ENCODE results near the gene CRMP1. TPM values are rescaled to one million over a fixed set of nuclear protein-coding genes. Genes with fewer than 3 reads are reported as not detected.

The CRMP1 gene
- total RNA-seq, 1 donor from 2014 or later, result 245 TPM

DNA sequence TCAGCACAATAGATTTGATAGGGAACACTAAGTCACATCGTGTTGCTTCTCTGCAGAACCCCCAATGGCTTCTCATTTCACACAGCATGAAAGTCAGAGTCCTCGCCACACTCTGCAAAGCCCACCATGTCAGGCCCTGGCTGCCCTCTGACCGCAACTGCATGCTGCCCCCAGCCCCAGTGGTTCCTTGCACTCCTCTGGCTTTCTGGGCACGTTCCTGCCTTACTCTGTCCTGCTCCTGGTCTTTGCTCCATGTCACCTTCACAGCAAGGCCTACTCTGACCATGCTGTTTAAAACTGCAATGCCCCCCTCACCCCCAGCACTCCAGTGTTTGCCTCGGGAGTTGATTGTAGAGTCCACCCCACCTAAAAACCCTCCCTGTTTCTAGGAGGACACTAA, 103.7 kb downstream of the CRMP1 start:
- TF ChIP-seq CTCF (conservative IDR thresholded peaks at IDR 0.05), result no peak
- Mint-ChIP-seq H3K36me3 (ENCODE audit: low read depth) (peaks cover 25% of the 10 kb centered on the region), H3K27me3 (ENCODE audit: low read depth) (no peaks in the 10 kb centered on the region), H3K9me3 (no peaks in the 10 kb centered on the region), H3K4me3 (no peak overlapping the region), H3K27ac (ENCODE audit: unreplicated experiment) (peak overlapping the region; percentile 89), H3K4me1 (peaks cover 11% of the 10 kb centered on the region)
- no peak for DNase-seq (ENCODE audit: low read depth, low spot score)

DNA sequence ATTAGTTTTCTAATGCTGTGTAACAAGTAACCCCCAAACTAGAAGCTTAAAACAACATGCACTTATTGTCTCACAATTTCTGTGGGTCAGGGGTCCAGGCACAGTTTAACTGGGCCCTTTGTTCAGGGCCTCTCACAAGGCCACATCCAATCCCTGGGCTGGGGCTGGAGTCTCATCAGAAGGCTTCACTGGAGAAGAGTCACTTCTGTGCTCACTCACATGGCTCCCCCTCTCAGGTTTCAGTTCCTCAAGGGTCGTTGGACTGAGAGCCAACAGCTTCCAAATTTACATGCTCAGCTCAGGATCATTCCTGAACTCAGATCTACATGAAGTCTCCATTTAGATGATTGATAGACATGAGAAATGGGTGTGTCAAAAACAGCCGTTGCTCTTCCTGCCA, 104.7 kb downstream of the CRMP1 start:
- no peak overlapping the region for H3K4me3 Mint-ChIP-seq
- peaks cover 16% of the 10 kb centered on the region for H3K4me1 Mint-ChIP-seq
- no peaks in the 10 kb centered on the region for H3K9me3 Mint-ChIP-seq
- DNase-seq (ENCODE audit: low read depth, low spot score), result no peak
- TF ChIP-seq CTCF (conservative IDR thresholded peaks at IDR 0.05), result no peak
- no peaks in the 10 kb centered on the region for H3K27me3 Mint-ChIP-seq (ENCODE audit: low read depth)
- no peak overlapping the region for H3K27ac Mint-ChIP-seq (ENCODE audit: unreplicated experiment)
- H3K36me3 Mint-ChIP-seq (ENCODE audit: low read depth), result peaks cover 32% of the 10 kb centered on the region

DNA sequence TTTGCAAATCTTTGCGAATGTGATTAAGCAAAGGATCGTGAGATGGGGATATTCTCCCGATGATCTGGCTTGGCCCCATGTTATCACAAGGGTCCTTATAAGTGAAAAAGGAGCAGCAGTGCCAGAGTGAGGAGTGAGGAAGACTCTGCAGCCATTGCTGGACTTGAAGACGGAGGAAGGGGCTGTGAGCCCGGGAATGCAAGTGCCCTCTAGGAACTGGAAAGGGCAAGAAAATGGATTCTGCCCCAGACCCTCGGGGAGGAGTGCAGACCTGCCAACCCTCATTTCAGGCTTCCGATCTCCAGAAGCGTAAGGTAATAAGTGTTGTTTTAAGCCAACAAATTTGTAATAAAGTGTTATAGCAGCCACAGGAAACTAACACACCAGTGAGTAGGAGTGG, 105.6 kb downstream of the CRMP1 start:
- Mint-ChIP-seq H3K4me3 (no peak overlapping the region), H3K36me3 (ENCODE audit: low read depth) (peaks cover 36% of the 10 kb centered on the region), H3K27ac (ENCODE audit: unreplicated experiment) (no peak overlapping the region), H3K4me1 (peaks cover 16% of the 10 kb centered on the region), H3K27me3 (ENCODE audit: low read depth) (no peaks in the 10 kb centered on the region), H3K9me3 (no peaks in the 10 kb centered on the region)
- no peak for DNase-seq (ENCODE audit: low read depth, low spot score)
- TF ChIP-seq CTCF (conservative IDR thresholded peaks at IDR 0.05), result no peak

DNA sequence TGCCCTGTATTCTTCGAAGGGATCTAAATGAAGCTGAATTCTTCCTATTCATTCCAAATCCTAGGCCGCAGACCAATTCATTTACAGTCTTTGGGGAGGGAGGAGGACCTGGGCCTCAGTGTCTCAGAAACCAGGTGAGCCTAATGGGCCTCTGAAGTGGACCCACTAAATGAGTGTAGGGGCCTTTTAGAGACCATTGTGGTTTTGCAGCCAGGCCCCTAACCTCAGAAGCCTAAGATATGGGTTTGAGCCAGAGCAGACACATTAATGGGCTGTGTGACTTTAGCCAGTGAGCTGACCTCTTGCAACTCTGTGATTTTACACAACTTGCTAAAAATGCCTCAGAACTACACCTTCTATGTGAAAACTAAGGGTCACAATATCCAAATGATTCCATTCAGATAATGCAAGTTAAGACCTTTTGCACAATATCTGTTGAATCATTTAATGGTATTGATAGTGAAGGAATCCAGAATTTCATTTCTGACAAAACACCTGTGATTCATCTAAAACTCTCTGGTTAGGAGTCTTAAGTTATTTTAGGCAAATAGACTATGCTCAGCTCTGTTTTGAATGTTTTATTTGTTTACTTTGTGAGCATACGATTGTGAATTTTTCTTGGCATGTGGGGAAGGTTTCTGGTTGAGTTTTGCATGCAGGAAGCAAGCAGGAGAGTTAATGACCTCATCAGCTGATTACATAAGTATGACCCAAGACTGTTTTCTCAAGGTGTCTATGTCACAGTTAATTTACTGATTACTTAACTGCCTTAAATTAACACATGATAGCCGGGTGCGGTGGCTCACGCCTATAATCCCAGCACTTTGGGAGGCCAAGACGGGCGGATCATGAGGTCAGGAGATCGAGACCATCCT, 106.8 kb downstream of the CRMP1 start:
- Mint-ChIP-seq H3K36me3 (ENCODE audit: low read depth) (peaks cover 38% of the 10 kb centered on the region), H3K27ac (ENCODE audit: unreplicated experiment) (no peak overlapping the region), H3K9me3 (no peaks in the 10 kb centered on the region), H3K4me1 (peaks cover 16% of the 10 kb centered on the region), H3K4me3 (no peak overlapping the region), H3K27me3 (ENCODE audit: low read depth) (no peaks in the 10 kb centered on the region)
- no peak for TF ChIP-seq CTCF (conservative IDR thresholded peaks at IDR 0.05)
- no peak for DNase-seq (ENCODE audit: low read depth, low spot score)

- H3K27me3 Mint-ChIP-seq (ENCODE audit: low read depth), result no peaks in the 10 kb centered on the region
- H3K9me3 Mint-ChIP-seq, result no peaks in the 10 kb centered on the region
- no peak for TF ChIP-seq CTCF (conservative IDR thresholded peaks at IDR 0.05)
- no peak overlapping the region for H3K27ac Mint-ChIP-seq (ENCODE audit: unreplicated experiment)
- H3K4me1 Mint-ChIP-seq, result peaks cover 16% of the 10 kb centered on the region
- peaks cover 37% of the 10 kb centered on the region for H3K36me3 Mint-ChIP-seq (ENCODE audit: low read depth)
- no peak overlapping the region for H3K4me3 Mint-ChIP-seq
- DNase-seq (ENCODE audit: low read depth, low spot score), result no peak
These were observed 107.8 kb downstream of the CRMP1 start for GRCh38 chr4:5784960-5785611.

Measured in neural crest cell (in vitro differentiated cells).